GM12875 (cell line): ENCODE data around the gene NAPB.

ENCODE experiments used
- H3K4me3 ChIP-seq: one replicate; pipeline ENCODE4 v1.5.1; 2011; ENCODE audit warnings: low read depth, low read length, control low read depth
- CTCF ChIP-seq: IDR thresholded peaks from 2 replicates; pipeline ENCODE4 v1.5.1; 2011; ENCODE audit warnings: low read depth, mild to moderate bottlenecking, control low read depth, inconsistent platforms, low read length, moderate library complexity, borderline replicate concordance; ENCODE audit not compliant: insufficient read depth

NAPB gene

GRCh38 chr20:23438661-23439060 is 17.4 kb upstream of the NAPB start:
- H3K4me3 ChIP-seq, result no peak overlapping the region
- TF ChIP-seq CTCF, result no peak

DNA sequence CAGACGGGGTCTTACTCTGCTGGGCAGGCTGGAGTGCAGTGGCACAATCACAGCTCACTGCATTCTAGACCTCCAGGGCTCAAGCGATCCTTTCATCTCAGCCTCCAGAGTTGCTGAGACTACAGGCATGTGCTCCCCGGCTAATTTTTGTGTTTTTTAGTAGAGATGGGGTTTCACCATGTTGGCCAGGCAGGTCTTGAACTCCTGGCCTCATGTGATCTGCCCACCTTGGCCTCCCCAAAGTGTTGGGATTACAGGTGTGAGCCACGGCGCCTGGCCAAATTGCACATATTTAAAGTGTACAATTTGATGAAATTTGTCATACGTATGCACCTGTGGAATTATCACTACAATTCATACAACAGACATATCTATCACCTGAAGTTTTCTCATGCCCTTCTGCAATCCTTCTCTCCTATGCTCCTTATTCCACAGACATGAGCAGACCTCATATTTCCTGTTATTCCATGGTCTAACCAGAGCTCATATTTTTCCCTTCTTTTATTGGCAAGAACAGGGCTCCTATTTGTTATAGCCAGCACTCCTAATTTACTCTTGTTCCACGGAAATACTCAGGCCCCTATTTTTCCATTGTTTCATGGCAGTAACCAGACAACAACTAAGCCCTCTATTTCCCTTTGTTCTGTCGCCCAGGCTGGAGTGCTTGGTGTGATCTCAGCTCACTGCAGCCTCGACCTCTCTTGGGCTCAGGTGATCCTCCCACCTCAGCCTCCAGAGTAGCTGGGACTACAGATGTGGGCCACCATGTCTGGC is 16.0 kb upstream of the NAPB start:
- TF ChIP-seq CTCF, result no peak
- no peak overlapping the region for H3K4me3 ChIP-seq

DNA sequence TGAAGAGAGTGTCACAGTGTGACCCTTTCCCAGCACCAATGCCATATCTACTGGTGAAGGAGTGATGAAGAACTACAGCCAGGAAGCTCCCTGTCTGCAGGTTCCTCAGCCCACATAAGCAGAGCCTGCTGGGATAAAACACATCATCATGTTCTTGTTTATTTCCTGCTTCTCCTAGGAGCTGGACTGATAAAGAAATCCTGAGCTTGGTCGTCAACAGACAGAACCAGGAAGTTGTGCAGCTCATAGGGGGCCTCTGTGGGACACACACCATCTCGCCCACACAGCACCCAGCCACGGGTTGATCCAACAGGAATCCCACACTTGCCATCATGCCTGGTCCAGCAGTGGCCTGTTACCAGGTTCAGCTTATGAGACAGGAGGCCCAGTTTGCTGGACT is 15.4 kb upstream of the NAPB start:
- TF ChIP-seq CTCF, result no peak
- no peak overlapping the region for H3K4me3 ChIP-seq

DNA sequence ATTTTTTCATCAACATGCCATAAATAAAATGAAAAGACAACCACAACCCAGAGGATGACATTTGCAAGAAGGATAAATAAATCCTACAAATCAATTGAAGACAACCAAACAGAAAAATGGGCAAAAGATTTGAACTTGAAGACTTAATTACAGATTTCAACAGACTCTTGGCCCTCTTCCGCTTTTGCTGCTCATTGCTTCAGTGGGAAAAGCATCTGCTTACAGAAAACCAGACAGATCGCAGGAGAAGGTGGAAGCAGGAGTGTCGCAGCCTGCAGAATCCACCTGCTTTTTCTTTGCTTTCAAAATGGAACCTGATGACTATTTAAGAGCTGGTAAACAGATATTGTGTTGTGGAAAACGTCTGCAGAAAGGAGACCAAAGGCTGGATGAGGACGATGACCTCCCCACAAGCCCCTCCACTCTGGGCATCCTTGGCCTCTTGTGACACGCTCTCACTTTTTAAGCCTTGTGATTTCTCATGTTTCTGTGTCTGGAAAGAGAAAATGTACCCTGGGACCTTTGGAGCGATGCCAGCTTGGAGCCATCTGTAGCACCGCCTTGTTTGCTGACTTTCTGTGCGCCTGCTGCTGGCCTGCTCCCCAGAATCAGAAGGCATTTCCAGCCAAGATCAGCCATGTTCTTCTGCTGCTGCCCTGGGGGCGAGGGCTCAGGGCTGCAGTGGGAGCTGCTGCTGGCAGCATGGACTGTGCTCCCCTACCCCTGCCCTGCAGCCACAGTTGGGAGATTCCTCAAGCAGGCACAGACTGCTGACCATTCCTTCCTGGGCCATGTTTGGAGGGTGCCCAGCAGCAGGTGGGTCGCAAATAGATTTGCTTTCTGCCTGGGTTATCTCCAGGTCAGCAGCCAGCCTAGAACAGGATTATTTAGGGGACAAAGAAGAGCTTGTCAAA is 14.6 kb upstream of the NAPB start:
- TF ChIP-seq CTCF, result no peak
- H3K4me3 ChIP-seq, result no peak overlapping the region

- no peak for TF ChIP-seq CTCF
- H3K4me3 ChIP-seq, result no peak overlapping the region
Observed at GRCh38 chr20:23434521-23435313, 13.4 kb upstream of the NAPB start.

DNA sequence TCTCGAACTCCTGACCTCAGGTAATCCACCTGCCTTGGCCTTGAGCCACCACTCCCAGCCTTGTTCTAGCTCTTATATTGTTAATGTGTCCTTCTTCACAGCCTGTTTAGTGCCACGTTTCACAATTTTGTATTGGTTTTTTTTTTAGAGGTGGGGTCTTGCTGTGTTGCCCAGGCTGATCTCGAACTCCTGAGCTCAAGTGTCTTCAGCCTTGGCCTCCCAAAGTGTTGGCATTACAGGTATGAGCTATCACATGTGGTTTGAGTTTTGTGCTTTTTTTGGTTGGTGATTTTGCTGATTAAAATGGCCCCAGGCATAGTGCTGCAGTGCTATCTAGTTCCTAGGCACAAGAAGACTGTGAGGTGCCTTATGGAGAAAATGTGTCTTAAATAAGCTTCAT is 12.3 kb upstream of the NAPB start:
- no peak for TF ChIP-seq CTCF
- no peak overlapping the region for H3K4me3 ChIP-seq
